ENCODE measurements around the gene GPC3. TPM values are rescaled to one million over a fixed set of nuclear protein-coding genes. Genes with fewer than 3 reads are reported as not detected.

The GPC3 gene
- total RNA-seq, 3 donors from 2014 or later (not counting 1 experiment from before 2014, with no cell fraction given) = not detected

DNA sequence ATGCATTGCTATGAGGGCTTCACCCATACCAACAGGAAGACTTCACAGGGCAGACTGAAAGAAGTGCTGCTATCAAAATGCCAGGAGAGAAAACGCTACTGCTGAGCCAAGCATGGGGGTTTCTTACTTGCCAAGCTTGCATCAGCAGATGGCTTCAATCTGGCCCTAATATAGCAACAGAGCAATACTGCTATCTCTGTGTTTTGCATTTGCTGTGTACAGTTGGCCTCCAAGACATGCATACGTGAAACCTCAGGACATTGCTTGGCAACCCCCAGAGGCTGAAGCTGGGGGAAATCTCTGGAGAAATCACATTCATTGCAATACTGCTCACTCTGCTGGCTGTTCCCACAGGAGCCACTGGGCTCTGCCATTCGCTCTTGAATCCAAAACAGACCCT lies 442.9 kb downstream of the GPC3 start:
- WGBS (ENCODE audit: insufficient coverage) = 85% methylated on average over 3 of the region's 3 CpGs
- intact Hi-C loops (cut with micrococcal nuclease) = no loop called here
- Mint-ChIP-seq H3K27ac (no peak overlapping the region), H3K9me3 (peaks cover 0 to 2% of the 10 kb centered on the region in 2 donors), H3K4me1 (no peaks in the 10 kb centered on the region), H3K4me3 (no peak overlapping the region), H3K27me3 (ENCODE audit: low read depth in 2 of 2) (peaks cover 2 to 10% of the 10 kb centered on the region in 2 donors), H3K36me3 (no peaks in the 10 kb centered on the region)
- ATAC-seq (no peak), DNase-seq (no peak)
- TF ChIP-seq CTCF (IDR thresholded peaks at IDR 0.05) = no peak
- Histone ChIP-seq H3K27ac (ENCODE audit: low read length) (no peak overlapping the region), H3K4me1 (ENCODE audit: control insufficient read depth, insufficient read depth, low read length) (no peaks in the 10 kb centered on the region), H3K36me3 (ENCODE audit: control insufficient read depth, insufficient read depth, low read length) (no peaks in the 10 kb centered on the region), H3K4me3 (ENCODE audit: low read length) (no peak overlapping the region), H3K9me3 (ENCODE audit: control insufficient read depth, insufficient read depth, low read length) (no peaks in the 10 kb centered on the region), H3K27me3 (ENCODE audit: control insufficient read depth, insufficient read depth, low read length) (no peaks in the 10 kb centered on the region)

- DNase-seq (no peak), ATAC-seq (no peak)
- H3K27ac ChIP-seq (ENCODE audit: low read length) = no peak overlapping the region
- H3K4me1 ChIP-seq (ENCODE audit: control insufficient read depth, insufficient read depth, low read length) = no peaks in the 10 kb centered on the region
- intact Hi-C loops (cut with micrococcal nuclease) = no loop called here
- no peak overlapping the region for H3K4me3 Mint-ChIP-seq
- TF ChIP-seq CTCF (IDR thresholded peaks at IDR 0.05) = no peak
- H3K27me3 Mint-ChIP-seq (ENCODE audit: low read depth in 2 of 2) = peaks cover 0 to 10% of the 10 kb centered on the region in 2 donors
- H3K9me3 Mint-ChIP-seq = no peaks in the 10 kb centered on the region
- H3K4me1 Mint-ChIP-seq = no peaks in the 10 kb centered on the region
- H3K9me3 ChIP-seq (ENCODE audit: control insufficient read depth, insufficient read depth, low read length) = no peaks in the 10 kb centered on the region
- H3K27ac Mint-ChIP-seq = no peak overlapping the region
- no peaks in the 10 kb centered on the region for H3K36me3 Mint-ChIP-seq
- H3K4me3 ChIP-seq (ENCODE audit: low read length) = no peak overlapping the region
- H3K27me3 ChIP-seq (ENCODE audit: control insufficient read depth, insufficient read depth, low read length) = no peaks in the 10 kb centered on the region
- no peaks in the 10 kb centered on the region for H3K36me3 ChIP-seq (ENCODE audit: control insufficient read depth, insufficient read depth, low read length)
These were observed 444.4 kb downstream of the GPC3 start for GRCh38 chrX:133541021-133541420.

- no peaks in the 10 kb centered on the region for H3K9me3 Mint-ChIP-seq
- Histone ChIP-seq H3K4me1 (ENCODE audit: control insufficient read depth, insufficient read depth, low read length) (no peaks in the 10 kb centered on the region), H3K27ac (ENCODE audit: low read length) (no peak overlapping the region), H3K4me3 (ENCODE audit: low read length) (no peak overlapping the region), H3K9me3 (ENCODE audit: control insufficient read depth, insufficient read depth, low read length) (no peaks in the 10 kb centered on the region), H3K27me3 (ENCODE audit: control insufficient read depth, insufficient read depth, low read length) (no peaks in the 10 kb centered on the region), H3K36me3 (ENCODE audit: control insufficient read depth, insufficient read depth, low read length) (no peaks in the 10 kb centered on the region)
- no peak for TF ChIP-seq CTCF (IDR thresholded peaks at IDR 0.05)
- ATAC-seq (no peak), DNase-seq (no peak)
- no peak overlapping the region for H3K27ac Mint-ChIP-seq
- no peak overlapping the region for H3K4me3 Mint-ChIP-seq
- H3K27me3 Mint-ChIP-seq (ENCODE audit: low read depth in 2 of 2) = peaks cover 0 to 23% of the 10 kb centered on the region in 2 donors
- H3K4me1 Mint-ChIP-seq = no peaks in the 10 kb centered on the region
- intact Hi-C loops (cut with micrococcal nuclease) = no loop called here
- 91% methylated on average over 4 of the region's 4 CpGs for WGBS (ENCODE audit: insufficient coverage)
- H3K36me3 Mint-ChIP-seq = no peaks in the 10 kb centered on the region
These were observed 447.2 kb downstream of the GPC3 start for GRCh38 chrX:133538148-133538547.

DNA sequence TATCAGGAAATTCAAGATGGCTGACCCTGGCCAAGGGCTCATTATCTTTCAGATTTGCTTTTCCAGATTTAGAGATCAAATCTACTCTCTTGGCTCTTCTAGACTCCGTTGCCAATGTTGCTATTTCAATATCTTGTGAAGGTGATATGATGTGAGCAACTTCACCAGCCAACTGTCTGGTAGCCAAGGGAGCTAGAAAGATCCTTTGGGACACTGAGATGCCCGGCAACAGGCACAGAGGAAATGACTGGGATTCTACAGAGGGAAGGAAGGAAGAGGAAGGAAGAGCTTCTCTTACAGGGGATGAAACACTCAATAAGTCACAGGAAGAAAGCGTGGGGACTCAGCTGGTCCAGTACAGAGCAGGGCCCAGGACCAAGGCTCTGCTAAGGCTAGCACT lies 448.3 kb downstream of the GPC3 start:
- H3K9me3 Mint-ChIP-seq = no peaks in the 10 kb centered on the region
- Histone ChIP-seq H3K27me3 (ENCODE audit: control insufficient read depth, insufficient read depth, low read length) (no peaks in the 10 kb centered on the region), H3K36me3 (ENCODE audit: control insufficient read depth, insufficient read depth, low read length) (no peaks in the 10 kb centered on the region), H3K4me3 (ENCODE audit: low read length) (no peak overlapping the region), H3K4me1 (ENCODE audit: control insufficient read depth, insufficient read depth, low read length) (no peaks in the 10 kb centered on the region), H3K27ac (ENCODE audit: low read length) (no peak overlapping the region), H3K9me3 (ENCODE audit: control insufficient read depth, insufficient read depth, low read length) (no peaks in the 10 kb centered on the region)
- H3K36me3 Mint-ChIP-seq = no peaks in the 10 kb centered on the region
- H3K4me1 Mint-ChIP-seq = no peaks in the 10 kb centered on the region
- no peak for DNase-seq
- no peak for ATAC-seq
- H3K4me3 Mint-ChIP-seq = no peak overlapping the region
- 78% methylated on average over 2 of the region's 3 CpGs for WGBS (ENCODE audit: insufficient coverage)
- no peak overlapping the region for H3K27ac Mint-ChIP-seq
- intact Hi-C loops (cut with micrococcal nuclease) = no loop called here
- TF ChIP-seq CTCF (IDR thresholded peaks at IDR 0.05) = no peak
- H3K27me3 Mint-ChIP-seq (ENCODE audit: low read depth in 2 of 2) = peaks cover 0 to 29% of the 10 kb centered on the region in 2 donors

Measured in natural killer cell (primary cell).